ENCODE measurements around the gene KLHDC10. TPM values are rescaled to one million over a fixed set of nuclear protein-coding genes. Genes with fewer than 3 reads are reported as not detected.
"Not testable (repeated sequence)": the region's sequence is repeated elsewhere in the genome, so short reads cannot be mapped to it uniquely, and the experiment has no call there.

The KLHDC10 gene, protein sequence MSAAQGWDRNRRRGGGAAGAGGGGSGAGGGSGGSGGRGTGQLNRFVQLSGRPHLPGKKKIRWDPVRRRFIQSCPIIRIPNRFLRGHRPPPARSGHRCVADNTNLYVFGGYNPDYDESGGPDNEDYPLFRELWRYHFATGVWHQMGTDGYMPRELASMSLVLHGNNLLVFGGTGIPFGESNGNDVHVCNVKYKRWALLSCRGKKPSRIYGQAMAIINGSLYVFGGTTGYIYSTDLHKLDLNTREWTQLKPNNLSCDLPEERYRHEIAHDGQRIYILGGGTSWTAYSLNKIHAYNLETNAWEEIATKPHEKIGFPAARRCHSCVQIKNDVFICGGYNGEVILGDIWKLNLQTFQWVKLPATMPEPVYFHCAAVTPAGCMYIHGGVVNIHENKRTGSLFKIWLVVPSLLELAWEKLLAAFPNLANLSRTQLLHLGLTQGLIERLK
- 10 to 100 TPM; 35.0 to 49.8 (median 42.7) TPM for polyA plus RNA-seq (ENCODE audit: insufficient read length in 10 of 10)
- long read RNA-seq, donor 1, partial matches to known transcripts = 0 of 10 reads
- long read RNA-seq, donor 1, other reads (novel, unspliced or antisense) = 10 of 10 reads
- long read RNA-seq, donor 2, full-length matches to known transcripts = 1 of 1 reads
- long read RNA-seq, donor 2, partial matches to known transcripts = 0 of 1 reads
- long read RNA-seq, donor 2, other reads (novel, unspliced or antisense) = 0 of 1 reads
- long read RNA-seq, donor 3 = 0 reads
- long read RNA-seq, donor 4, partial matches to known transcripts = 0 of 6 reads
- long read RNA-seq, donor 4, other reads (novel, unspliced or antisense) = 6 of 6 reads
- long read RNA-seq, donor 5, partial matches to known transcripts = 8 of 13 reads
- long read RNA-seq, donor 5, other reads (novel, unspliced or antisense) = 5 of 13 reads
- long read RNA-seq, donor 6, full-length matches to known transcripts = 2 of 11 reads
- long read RNA-seq, donor 6, partial matches to known transcripts = 9 of 11 reads
- long read RNA-seq, donor 6, other reads (novel, unspliced or antisense) = 0 of 11 reads
- long read RNA-seq, donor 7, full-length matches to known transcripts = 3 of 14 reads
- long read RNA-seq, donor 7, partial matches to known transcripts = 0 of 14 reads
- long read RNA-seq, donor 7, other reads (novel, unspliced or antisense) = 11 of 14 reads
- long read RNA-seq, donor 8, full-length matches to known transcripts = 4 of 4 reads
- long read RNA-seq, donor 8, partial matches to known transcripts = 0 of 4 reads
- long read RNA-seq, donor 8, other reads (novel, unspliced or antisense) = 0 of 4 reads
- long read RNA-seq, donor 9 = 0 reads

DNA sequence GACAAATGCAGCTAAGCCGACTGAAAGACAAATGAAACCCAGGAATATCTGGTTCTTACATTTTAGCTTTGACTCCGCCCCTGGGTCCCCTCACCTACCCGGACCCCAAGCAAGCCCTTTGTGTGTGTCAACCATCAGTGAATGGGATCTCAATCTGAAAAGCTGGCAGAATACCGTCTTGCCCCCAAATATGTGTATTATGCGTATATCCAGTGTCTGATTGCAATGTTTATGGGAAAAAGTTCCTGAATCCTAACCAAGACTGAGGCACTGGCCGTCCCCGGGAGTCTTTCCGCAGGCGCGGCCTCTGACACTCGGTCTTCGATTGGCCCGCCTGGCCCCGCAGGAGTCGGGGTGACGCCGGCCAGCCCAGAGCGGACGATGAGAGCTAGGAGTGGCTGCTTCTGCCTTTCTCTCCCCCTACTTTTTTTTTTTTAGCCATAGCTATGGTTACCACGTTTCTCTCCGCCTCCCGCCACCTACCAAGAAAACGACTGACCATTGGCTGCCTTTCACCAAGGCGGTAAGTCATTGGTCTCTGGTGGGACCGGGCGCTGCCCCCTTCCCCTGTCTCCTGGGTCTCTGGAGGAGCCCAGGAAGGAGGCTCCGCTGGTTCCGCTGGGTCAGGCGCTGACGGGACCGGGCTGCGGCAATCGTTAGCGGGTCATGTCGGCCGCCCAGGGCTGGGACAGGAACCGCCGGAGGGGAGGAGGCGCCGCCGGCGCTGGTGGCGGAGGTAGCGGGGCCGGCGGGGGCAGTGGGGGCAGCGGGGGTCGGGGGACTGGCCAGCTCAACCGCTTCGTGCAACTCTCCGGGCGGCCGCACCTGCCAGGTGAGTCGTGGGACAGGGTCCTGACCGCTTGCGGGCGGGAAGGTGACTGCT lies at the start of gene KLHDC10:
Gene KLHDC10 (plus strand): TSS at position 557 of the 883 bp plus-strand sequence. CDS start 110 bp downstream, at position 667.
- peak; percentile 99 for DNase-seq

DNA sequence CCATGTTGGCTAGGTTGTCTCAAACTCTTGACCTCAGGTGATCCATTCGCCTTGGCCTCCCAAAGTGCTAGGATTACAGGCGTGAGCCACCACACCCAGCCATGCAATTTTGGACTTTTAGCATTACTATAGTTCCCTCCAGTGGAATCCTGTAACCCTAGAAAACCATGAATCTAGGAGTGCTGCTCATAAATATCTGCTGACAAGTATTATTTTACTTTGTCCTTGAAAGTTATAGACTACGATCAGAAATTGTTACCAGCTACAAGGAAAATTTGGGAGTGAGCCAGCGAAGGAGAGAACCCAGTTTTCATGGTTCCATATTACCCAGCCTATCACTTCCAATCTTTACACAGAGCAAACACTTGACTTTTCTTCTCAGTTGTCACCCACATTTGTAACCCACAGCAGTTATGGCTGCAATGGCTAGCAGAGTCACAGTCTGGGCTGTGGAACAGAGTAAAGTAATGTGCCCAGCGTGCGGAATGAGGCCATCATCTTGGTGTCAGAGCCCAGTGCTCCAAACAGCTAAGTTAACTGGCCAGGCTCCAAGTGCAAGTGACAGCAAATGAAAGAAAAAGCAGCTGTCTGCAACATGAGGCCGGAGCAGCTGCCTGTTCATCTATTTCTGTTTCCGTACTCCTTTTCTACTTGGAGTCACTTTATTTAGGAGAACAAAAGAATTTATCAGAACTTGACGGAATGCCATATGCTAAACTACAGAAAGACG lies 49.1 kb upstream of the KLHDC10 start:
- peak; percentile 67 to 78 (median 70) for DNase-seq

DNA sequence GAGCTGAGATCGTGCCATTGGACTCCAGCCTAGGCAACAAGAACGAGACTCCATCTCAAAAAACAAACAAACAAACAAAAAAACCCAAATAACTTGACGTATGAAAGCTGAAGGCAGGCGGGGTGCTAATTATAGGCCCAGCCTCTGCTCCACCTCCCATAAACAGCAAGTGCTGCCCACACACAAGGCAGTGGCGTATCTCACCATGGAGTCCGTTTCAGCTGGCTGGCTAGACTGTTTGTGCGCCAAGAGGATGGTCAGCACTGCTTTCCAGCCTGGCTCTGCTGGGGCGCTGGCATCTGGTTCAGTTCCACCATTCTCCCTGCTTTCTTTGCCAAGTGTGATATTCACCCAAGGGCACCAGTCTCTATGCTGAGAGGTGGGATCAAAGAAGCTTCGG lies 48.2 kb upstream of the KLHDC10 start:
- no peak for DNase-seq

DNA sequence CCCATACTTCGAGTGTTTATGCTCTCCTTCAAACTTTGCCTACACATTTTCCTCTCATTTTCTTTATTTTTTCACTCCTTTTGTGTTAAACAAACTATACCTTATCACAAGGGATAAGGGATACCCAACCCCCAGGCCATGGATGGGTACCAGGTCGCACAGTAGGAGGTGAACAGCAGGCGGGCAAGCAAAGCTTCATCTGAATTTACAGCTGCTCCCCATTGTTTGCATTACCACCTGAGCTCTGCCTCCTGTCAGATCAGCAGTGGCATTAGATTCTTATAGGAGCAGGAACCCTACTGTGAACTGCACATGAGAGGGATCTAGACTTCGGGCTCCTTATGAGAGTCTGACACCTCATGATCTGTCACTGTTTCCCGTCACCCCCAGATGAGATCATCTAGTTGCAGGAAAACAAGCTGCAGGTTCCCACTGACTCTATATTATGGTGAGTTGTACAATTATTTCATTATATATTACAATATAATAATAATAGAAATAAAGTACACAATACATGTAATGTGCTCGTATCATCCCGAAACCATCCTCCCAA lies 47.6 kb upstream of the KLHDC10 start:
- DNase-seq = no peak

DNA sequence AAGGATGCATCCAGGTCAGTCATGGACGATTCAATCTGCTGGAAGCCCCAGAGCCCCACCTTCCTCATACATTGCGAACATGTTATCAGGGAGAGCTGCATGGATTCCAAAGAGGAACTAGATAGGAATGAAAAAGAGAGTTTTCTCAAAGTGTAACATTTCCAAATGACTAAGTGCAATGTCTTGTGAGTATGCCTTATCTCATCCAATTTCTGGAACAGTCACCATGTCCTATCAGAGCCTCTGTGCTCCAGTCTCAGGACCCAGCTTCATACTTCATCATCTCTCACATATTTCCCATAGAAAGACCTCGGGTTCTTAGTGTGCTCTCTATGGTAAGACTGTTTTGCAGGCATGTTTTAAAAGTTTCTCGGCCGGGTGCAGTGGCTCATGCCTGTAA lies 45.9 kb upstream of the KLHDC10 start:
- no peak for DNase-seq

DNA sequence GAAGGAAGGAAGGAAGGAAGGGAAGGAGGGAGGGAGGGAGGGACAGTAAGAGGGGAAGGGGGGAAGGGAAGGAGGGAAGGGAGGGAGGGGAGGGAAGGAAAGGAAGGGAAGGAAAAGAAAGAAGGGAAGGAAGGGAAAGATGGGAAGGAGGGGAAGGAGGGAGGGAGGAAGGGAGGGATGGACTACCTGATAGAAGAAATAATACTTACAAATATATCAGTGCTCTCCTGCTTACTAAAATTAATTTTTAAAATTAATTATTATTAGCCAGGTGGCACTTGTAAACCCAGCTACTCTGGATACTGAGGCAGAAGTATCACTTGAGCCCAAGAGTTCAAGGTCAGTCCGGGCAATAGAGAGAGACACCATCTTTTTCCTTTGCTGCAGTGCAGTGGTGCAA lies 37.6 kb upstream of the KLHDC10 start:
- DNase-seq = no peak

DNA sequence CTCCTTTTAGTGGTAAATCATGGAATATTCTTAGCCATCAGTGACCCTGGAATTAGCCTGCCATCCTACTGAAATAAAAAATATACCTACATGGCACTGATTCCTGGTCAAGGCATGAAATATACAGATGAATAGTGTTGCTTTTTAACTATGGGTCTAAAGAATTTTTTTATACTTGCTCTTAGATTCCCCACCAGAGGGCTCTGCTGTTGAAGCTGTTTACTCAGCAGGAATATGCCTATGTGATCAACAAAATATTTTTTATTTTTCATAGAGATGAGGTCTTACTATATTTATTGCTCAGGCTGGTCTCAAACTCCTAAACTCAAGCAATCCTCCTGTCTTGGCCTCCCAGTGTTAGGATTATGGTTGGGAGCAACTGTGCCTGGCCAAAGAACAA lies 32.6 kb upstream of the KLHDC10 start:
- DNase-seq = peak in 1 of 3 donors; percentile 36

DNA sequence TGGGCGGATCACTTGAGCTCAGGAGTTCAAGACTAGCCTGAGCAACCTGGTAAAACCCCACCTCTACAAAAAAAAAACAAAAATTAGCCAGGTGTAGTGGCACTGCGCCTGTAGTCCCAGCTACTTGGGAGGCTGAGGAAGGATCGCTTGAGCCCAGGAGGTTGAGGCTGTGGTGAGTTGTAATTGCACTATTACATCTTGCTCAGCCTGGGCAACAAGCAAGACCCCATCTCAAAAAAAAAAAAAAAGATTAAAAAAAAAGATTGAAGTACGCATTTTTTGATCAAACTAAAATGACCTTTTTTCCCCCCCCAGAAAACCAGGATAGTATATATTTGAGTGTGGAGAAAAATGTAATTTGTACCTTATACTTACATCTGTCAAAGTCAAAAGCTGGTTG lies 29.8 kb upstream of the KLHDC10 start:
- no peak for DNase-seq

DNA sequence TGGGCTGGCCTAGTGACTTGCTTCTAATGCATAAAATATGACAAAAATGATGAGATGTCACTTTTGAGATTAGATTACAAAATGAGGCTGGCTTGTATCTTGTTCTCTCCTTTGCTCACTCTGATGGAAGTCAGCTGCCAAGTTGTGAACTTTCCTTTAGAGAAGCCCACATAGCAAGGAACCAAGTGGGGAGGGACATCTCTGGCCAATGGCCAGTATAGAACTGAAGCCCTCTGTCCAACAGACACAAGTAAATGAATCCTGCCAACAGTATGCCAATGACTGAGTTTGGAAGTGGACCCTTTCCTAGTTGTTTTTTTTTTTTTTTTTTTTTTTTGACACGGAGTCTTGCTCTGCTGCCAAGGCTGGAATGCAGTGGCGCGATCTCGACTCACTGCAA lies 22.5 kb upstream of the KLHDC10 start:
- DNase-seq = no peak

DNA sequence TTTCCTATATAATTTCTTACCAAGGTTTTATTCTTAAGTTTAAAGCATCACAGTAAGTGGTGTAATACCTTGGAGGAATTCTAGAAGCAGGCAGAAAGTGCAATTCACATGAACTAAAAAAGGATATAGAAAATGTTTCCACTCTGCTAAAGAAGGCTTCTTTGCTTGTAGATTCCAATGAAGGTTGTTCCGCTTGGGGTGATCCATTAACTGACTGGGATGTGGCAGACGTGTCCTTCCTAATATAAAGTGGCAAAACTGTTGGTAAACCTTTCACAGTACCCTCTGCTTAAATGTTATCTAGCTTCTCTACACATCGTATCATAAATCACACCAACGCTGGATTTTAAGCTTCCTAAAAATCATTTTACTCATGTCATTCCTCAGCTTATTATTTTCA lies 21.4 kb upstream of the KLHDC10 start:
- no peak for DNase-seq

DNA sequence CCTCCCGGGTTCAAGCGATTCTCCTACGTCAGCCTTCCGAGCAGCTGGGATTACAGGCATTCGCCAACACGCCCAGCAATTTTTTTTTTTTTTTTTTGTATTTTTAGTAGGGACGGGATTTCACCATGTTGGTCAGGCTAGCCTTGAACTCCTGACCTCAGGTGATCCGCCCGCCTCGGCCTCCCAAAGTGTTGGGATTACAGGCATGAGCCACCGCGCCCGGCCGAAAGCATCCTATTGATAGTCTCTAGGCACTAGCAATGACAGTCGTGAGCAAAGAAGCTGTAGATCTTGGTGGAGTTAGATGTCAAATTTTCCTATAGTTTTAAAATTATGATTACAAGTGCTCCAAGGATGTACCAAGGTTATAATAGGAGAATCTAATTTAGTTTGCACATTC lies 18.1 kb upstream of the KLHDC10 start:
- not testable (repeated sequence) for DNase-seq

DNA sequence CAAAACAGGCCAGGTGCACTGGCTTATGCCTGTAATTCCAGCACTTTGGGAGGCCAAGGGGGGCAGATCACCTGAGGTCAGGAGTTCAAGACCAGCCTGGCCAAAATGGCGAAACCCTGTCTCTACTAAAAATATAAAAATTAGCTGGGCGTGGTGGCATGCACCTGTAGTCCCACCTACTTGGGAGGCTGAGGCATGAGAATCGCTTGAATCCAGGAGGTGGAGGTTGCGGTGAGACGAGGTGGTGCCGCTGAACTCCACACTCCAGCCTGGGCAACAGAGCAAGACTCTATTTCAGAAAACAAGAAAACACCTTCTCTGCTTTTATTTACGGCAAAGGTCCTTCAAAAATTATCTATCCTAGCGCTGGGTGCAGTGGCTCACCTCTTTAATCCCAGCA lies 15.1 kb upstream of the KLHDC10 start:
- DNase-seq = not testable (repeated sequence)

DNA sequence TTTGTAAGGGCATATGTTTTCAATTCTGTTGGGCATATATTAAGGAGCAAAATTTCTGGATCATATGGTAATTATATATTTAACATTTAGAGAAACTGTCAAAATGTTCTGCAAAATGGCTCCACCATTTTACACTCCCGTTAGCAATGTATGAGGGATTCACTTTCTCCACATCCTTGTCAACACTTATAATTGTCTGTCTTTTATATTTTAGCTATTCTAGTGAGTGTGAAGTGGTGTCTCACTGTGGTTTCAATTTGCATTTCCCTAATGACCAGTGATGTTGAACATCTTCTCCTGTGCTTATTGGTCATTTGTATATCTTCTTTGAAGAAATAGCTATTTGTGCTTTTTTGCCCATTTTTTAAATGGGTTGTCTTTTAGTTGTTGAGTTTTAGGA lies 8.1 kb upstream of the KLHDC10 start:
- no peak for DNase-seq

DNA sequence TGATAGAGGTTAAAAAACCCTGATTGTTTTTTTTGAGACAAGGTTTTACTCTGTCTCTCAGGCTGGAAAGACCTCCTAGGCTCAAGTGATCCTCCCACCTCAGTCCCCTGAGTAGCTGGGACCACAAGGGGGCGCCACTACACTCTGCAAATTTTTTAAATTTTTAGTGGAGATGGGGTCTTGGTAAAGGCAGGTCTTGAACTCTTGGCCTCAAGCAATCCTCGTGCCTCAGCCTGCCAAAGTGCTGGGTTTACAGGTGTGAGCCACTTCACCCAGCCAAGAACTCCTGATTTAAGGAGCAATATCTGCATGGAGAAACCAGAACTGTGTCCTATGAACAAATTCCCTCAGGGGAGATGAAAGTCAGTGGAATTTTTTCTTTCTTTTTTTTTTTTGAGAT lies 7.3 kb upstream of the KLHDC10 start:
- peak in 1 of 3 donors; percentile 38 for DNase-seq

DNA sequence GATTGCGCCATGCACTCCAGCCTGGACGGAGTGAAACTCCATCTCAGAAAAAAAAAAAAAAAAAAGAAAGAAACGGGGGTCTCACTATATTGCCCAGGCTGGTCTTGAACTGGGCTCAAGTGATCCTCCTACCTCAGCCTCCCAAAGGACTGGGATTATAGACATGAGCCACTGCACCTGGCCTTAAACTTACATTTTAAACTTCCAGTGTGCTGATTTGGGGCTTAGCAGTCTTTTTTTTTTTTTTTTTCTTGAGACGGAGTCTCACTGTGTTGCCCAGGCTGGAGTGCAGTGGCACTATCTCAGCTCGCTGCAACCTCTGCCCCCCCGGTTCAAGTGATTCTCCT lies 5.8 kb upstream of the KLHDC10 start:
- not testable (repeated sequence) for DNase-seq

DNA sequence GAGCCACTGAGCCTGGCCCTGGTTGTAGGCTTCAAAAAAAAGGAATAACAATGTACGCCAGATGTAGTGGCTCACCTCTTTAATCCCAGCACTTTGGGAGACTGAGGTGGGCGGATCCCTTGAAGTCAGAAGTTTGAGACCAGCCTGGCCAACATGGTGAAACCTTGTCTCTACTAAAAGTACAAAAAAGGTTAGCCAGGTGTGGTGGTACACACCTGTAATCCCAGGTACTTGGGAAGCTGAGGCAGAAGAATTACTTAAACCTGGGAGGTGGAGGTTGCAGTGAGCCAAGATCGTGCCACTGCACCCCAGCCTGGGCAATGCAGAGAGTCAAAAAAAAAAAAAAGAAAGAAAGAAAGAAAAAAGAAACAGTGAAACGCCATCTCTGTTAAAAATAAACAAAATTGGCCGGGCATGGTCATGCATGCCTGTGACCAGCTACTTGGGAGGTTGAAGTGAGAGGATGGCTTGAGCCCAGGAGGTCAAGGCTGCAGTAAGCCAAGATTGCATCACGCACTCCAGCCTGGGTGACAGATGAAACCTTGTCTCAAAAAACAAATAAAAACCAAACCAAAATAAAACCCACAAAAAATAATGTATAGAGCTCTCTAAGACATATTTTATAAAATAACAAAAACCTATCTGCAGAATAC lies 4.7 kb upstream of the KLHDC10 start:
- no peak for DNase-seq

DNA sequence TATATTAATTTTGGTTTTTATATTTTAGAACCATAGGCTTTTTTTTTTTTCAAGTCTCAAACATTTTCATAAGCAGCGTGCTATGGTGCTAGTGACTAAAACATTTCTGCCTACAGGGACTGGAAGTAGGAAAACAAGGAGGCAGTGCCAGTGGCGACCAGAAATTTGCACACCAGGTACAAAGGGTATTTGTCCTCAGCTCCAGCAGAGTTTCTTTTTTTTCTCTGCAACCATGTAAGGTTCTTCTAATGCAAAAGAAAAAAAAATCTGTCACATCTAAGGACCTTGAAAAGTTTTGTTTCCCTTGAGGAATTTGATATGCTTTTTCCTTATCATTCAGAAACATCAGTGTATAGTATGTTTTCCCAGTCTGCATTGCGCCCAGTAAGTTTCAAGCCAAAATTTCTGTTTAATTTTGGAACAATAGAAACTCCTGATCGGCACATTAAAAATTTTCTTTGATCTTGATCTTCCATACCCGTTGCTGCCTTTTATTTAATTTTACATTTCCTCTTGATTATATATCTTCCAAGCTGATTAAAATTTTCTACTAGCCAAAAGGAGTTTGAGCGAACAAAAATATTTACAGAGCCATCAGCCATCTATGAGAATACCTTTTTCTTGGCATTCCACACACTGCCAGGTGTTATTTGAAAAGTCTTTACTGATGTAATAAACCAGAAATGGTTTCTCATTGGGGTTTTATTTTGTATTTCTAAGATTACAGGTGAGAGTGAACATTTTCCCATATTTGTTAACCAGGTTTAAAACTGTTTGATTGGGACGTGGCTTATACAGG lies 956 bp upstream of the KLHDC10 start:
- DNase-seq = no peak

DNA sequence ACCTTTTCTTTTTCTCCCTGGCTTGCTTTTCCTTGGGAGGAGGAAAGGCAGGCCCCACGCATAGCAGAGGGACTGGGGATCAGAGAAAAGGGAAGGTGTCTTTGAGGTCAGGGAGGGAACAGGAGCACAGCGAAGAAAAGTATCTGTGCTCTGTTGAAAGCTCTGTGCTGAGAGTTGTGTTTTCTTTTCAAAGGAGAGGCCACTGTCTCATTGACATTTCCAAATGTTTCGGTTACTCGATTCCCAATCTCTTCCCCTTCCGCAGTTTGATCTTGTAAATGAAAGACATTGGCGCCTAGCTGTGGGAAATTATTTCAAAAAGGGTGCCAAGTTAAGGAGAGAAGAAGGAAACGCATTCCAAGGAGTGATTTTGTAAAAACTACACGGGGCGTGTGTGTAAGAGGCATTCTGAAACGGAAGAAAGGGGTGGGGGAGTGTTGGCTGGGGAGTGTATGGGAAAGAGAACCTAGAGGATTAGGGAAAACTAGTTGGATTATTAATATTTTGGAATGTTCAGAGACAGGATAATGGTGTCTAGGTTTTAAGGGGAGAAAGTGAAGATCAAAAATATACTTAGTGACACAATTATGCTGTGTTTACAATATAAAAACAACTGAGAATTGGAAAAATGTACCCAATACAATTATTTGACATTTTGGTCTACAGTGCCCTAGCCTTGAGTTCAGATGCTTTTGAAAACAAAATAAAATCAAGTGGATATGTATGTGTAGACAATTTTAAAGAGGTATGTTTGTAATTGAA lies 708 bp downstream of the KLHDC10 start:
- DNase-seq = peak; percentile 17 to 67 (median 22)

Measured in muscle of back (tissue), 13 donors.